Measurements from ENCODE around the gene KYNU.
"Not testable (repeated sequence)": the region's sequence is repeated elsewhere in the genome, so short reads cannot be mapped to it uniquely, and the experiment has no call there.

GRCh38 chr2:142900327-142900726 is 22.9 kb downstream of the KYNU start:
- not testable (repeated sequence) for TF ChIP-seq POLR2A (IDR thresholded peaks at IDR 0.05; ENCODE audit: low read depth, low read length); POLR2AphosphoS5 (IDR thresholded peaks at IDR 0.05; ENCODE audit: low read depth, low read length); SPI1 (IDR thresholded peaks at IDR 0.05; ENCODE audit: low read depth, low read length); TAF1 (IDR thresholded peaks at IDR 0.05; ENCODE audit: low read depth, low read length); POU2F2 (IDR thresholded peaks at IDR 0.05; ENCODE audit: low read depth, low read length); PAX5 (IDR thresholded peaks at IDR 0.05; ENCODE audit: insufficient read depth, low read length, severe bottlenecking)

Data from GM12891 (cell line).